HCT116 (cell line): ENCODE measurements around the gene DIDO1. TPM values are rescaled to one million over a fixed set of nuclear protein-coding genes. Genes with fewer than 3 reads are reported as not detected.

Experiments
- ATAC-seq: fragments of 200-7000 bp; cut with Tn5 transposase; 2 replicates; pipeline ENCODE4 v1.9.1; 2020; ENCODE audit warnings: mild to moderate bottlenecking, moderate library complexity
- BruUV-seq: library from RNA; stranded (reverse); fragments of 400-500 nt; replicated peaks from 2 replicates; lab custom pipeline; 2021; lab: Mats Ljungman, UMichigan
- CTCF ChIA-PET: fragments of 300-600 bp; sonication (Branson Sonifier 250); formaldehyde crosslinking; loops from one replicate; lab custom pipeline; 2021; ENCODE audit warnings: antibody characterized with exemption; lab: Charles Lee
- POLR2A ChIA-PET: fragments of 300-600, 350-600 bp; sonication (Branson Sonifier 250); formaldehyde crosslinking; loops from one replicate; lab custom pipeline; 2021; ENCODE audit warnings: antibody characterized with exemption; lab: Charles Lee
- RAD21 ChIA-PET, 2 experiments: fragments of 300-600 bp; sonication (Branson Sonifier 250); formaldehyde crosslinking; loops; one replicate each; lab custom pipeline; 2023; ENCODE audit warnings: low total read pairs in 2 of 2; ENCODE audit not compliant: uncharacterized antibody in 2 of 2, unreplicated experiment in 2 of 2, low non-redundant PET in 1 of 2; lab: Charles Lee
- DNase-seq: peaks from one replicate; pipeline ENCODE4 v3.0.0-alpha.2; 2010; ENCODE audit warnings: low read depth, low spot score
- H2AFZ ChIP-seq: fragments of 200-600 bp; shearing (Covaris generic), sonication (generic); 2 replicates; pipeline ENCODE4 v1.6.1; 2017; ENCODE audit warnings: low read depth, mixed run types, mixed read lengths, antibody characterized with exemption, low read length; ENCODE audit not compliant: poor library complexity, severe bottlenecking
- H3K27ac ChIP-seq: 2 replicates; pipeline ENCODE4 v1.5.1; 2012; ENCODE audit warnings: low read depth, low read length
- H3K27me3 ChIP-seq: fragments of 200-600 bp; sonication (generic); 2 replicates; pipeline ENCODE4 v1.6.1; 2016; ENCODE audit warnings: mixed run types, low read length, mixed read lengths; ENCODE audit not compliant: insufficient read depth
- H3K36me3 ChIP-seq, 2 experiments: fragments of 200-500 bp in 1 of 2; fragments of 200-600 bp in 1 of 2; sonication (Bioruptor generic) in 1 of 2; sonication (generic) in 1 of 2; 2 replicates each; pipeline versions ENCODE4 v1.5.1 to v1.6.1; 2014 to 2016; ENCODE audit warnings: low read length in 2 of 2, inconsistent platforms in 1 of 2, mixed read lengths in 1 of 2, mixed run types in 1 of 2; ENCODE audit not compliant: insufficient read depth in 2 of 2, control insufficient read depth in 1 of 2
- H3K4me1 ChIP-seq, 2 experiments: fragments of 200-600 bp in 1 of 2; sonication (generic) in 1 of 2; 2 replicates each; pipeline versions ENCODE4 v1.5.1 to v1.6.1; 2012 to 2017; ENCODE audit warnings: low read length in 2 of 2, inconsistent platforms in 1 of 2, mild to moderate bottlenecking in 1 of 2, mixed read lengths in 1 of 2, mixed run types in 1 of 2, moderate library complexity in 1 of 2; ENCODE audit not compliant: insufficient read depth in 2 of 2, control insufficient read depth in 1 of 2
- H3K4me2 ChIP-seq: fragments of 200-600 bp; sonication (generic); 2 replicates; pipeline ENCODE4 v1.6.1; 2017; ENCODE audit warnings: mixed run types, low read length, mixed read lengths
- H3K4me3 ChIP-seq, 2 experiments: fragments of 200-600 bp in 1 of 2; sonication (generic) in 1 of 2; replicated peaks in 1 of 2; 2 replicates each; pipeline ENCODE4 v1.5.1; 2011 to 2016; ENCODE audit warnings: low read length in 2 of 2, control low read depth in 1 of 2, low read depth in 1 of 2, mild to moderate bottlenecking in 1 of 2, mixed read lengths in 1 of 2, mixed run types in 1 of 2
- H3K79me2 ChIP-seq: fragments of 200-600 bp; sonication (generic); 2 replicates; pipeline ENCODE4 v1.6.1; 2017; ENCODE audit warnings: mild to moderate bottlenecking, mixed run types, low read length, moderate library complexity, mixed read lengths; ENCODE audit not compliant: insufficient read depth
- H3K9ac ChIP-seq: fragments of 200-600 bp; sonication (generic); 2 replicates; pipeline ENCODE4 v1.6.1; 2016; ENCODE audit warnings: low read length, mixed read lengths
- H3K9me2 ChIP-seq: fragments of 200-600 bp; sonication (generic), shearing (Covaris generic); 2 replicates; pipeline ENCODE4 v1.6.1; 2017; ENCODE audit warnings: mixed run types, mild to moderate bottlenecking, moderate library complexity; ENCODE audit not compliant: insufficient read depth
- H3K9me3 ChIP-seq, 2 experiments: fragments of 200-500 bp in 1 of 2; fragments of 200-600 bp in 1 of 2; sonication (Bioruptor generic) in 1 of 2; sonication (generic) in 1 of 2; 2 replicates each; pipeline ENCODE4 v1.6.1; 2014 to 2017; ENCODE audit warnings: low read length in 2 of 2, mixed read lengths in 2 of 2, inconsistent platforms in 1 of 2, low read depth in 1 of 2, mild to moderate bottlenecking in 1 of 2, mixed run types in 1 of 2, moderate library complexity in 1 of 2; ENCODE audit not compliant: control insufficient read depth in 1 of 2, insufficient read depth in 1 of 2
- H4K20me1 ChIP-seq: fragments of 200-600 bp; sonication (generic), shearing (Covaris generic); 2 replicates; pipeline ENCODE4 v1.6.1; 2017; ENCODE audit warnings: mixed run types, mild to moderate bottlenecking, moderate library complexity; ENCODE audit not compliant: insufficient read depth
- ATF3 ChIP-seq: IDR thresholded peaks from 2 replicates; pipeline ENCODE4 v1.6.1; 2012
- CBX3 ChIP-seq: IDR thresholded peaks from 2 replicates; pipeline ENCODE4 v1.6.1; 2012; ENCODE audit warnings: low read depth
- CEBPB ChIP-seq: IDR thresholded peaks from 2 replicates; pipeline ENCODE4 v1.6.1; 2012; ENCODE audit warnings: low read depth
- CTCF ChIP-seq, 3 experiments: fragments of 200-600 bp in 1 of 3; sonication (generic) in 1 of 3; IDR thresholded peaks in 2 of 3; conservative IDR thresholded peaks in 1 of 3; 2 replicates each; pipeline ENCODE4 v1.5.1; 2012 to 2017; ENCODE audit warnings: low read depth in 2 of 3, low read length in 2 of 3, antibody characterized with exemption in 1 of 3, borderline replicate concordance in 1 of 3, control low read depth in 1 of 3, mild to moderate bottlenecking in 1 of 3, mixed read lengths in 1 of 3, mixed run types in 1 of 3, moderate library complexity in 1 of 3; ENCODE audit not compliant: insufficient read depth in 1 of 3
- EZH2 ChIP-seq: fragments of 200-600 bp; sonication (generic); IDR thresholded peaks from 2 replicates; pipeline ENCODE4 v1.6.1; 2017; ENCODE audit warnings: antibody characterized with exemption, mixed run types
- POLR2A ChIP-seq: IDR thresholded peaks from 2 replicates; pipeline ENCODE4 v1.7.0; 2011; ENCODE audit warnings: borderline replicate concordance; ENCODE audit not compliant: insufficient read depth, insufficient read length; ENCODE audit errors: extremely low read depth
- POLR2AphosphoS5 ChIP-seq: IDR thresholded peaks from 2 replicates; pipeline ENCODE4 v1.6.1; 2011; ENCODE audit warnings: mild to moderate bottlenecking, low read depth, low read length, moderate library complexity
- RAD21 ChIP-seq: IDR thresholded peaks from 2 replicates; pipeline ENCODE4 v1.6.1; 2012; ENCODE audit warnings: low read depth, mild to moderate bottlenecking
- TCF7L2 ChIP-seq: IDR thresholded peaks from 2 replicates; pipeline ENCODE4 v1.7.0; 2011; ENCODE audit warnings: borderline replicate concordance, inconsistent platforms; ENCODE audit not compliant: insufficient read depth, insufficient read length; ENCODE audit errors: extremely low read depth
- YY1 ChIP-seq: IDR thresholded peaks from 2 replicates; pipeline ENCODE4 v1.6.1; 2011; ENCODE audit warnings: low read length, low read depth, moderate library complexity, mild to moderate bottlenecking; ENCODE audit not compliant: insufficient replicate concordance; ENCODE audit errors: extremely low read depth
- ZFX ChIP-seq: fragments of 450-650 bp; IDR thresholded peaks from 2 replicates; pipeline ENCODE4 v1.6.1; 2017
- intact Hi-C: fragments of 100-400 bp; cut with micrococcal nuclease; formaldehyde crosslinking; loops from 2 replicates; pipeline ENCODE4 v1.10.0; 2022
- total RNA-seq: library from RNA; stranded (reverse); gene quantifications from one replicate; pipeline ENCODE4 v1.2.1, GENCODE V29; 2021; ENCODE audit not compliant: unreplicated experiment

Gene DIDO1
- total RNA-seq, 1 experiment from 2014 or later, result 41.4 TPM

- TF ChIP-seq RAD21, result no peak
- TF ChIP-seq ZFX, result no peak
- no peak for TF ChIP-seq CBX3
- TF ChIP-seq CTCF (IDR thresholded peaks at IDR 0.05 in 2 of 3, conservative IDR thresholded peaks at IDR 0.05 in 1 of 3; ENCODE audit: borderline replicate concordance in 1 of 3, insufficient read depth in 1 of 3, low read depth in 2 of 3, low read length in 2 of 3), result no peak
- DNase-seq, result no peak
- CTCF ChIA-PET, result no interaction called here
- Histone ChIP-seq H3K4me2 (no peak overlapping the region), H3K9ac (no peak overlapping the region), H3K4me3 (no peak overlapping the region), H4K20me1 (no peaks in the 10 kb centered on the region), H3K36me3 (peaks cover 49 to 52% of the 10 kb centered on the region in 2 experiments), H3K4me1 (peaks cover 5 to 6% of the 10 kb centered on the region in 2 experiments; a peak in 3 of 4 replicates), H2AFZ (no peak overlapping the region), H3K9me3 (peaks cover 0 to 5% of the 10 kb centered on the region in 2 experiments; a peak in 1 of 4 replicates), H3K9me2 (no peaks in the 10 kb centered on the region), H3K79me2 (peaks cover 44% of the 10 kb centered on the region), H3K27ac (no peak overlapping the region), H3K27me3 (no peaks in the 10 kb centered on the region)
- RAD21 ChIA-PET, result no interaction called here
- intact Hi-C loops, result no loop called here
- ATAC-seq, result no peak
- BruUV-seq, result no TSS peak
- POLR2A ChIA-PET, result no interaction called here
Measured at GRCh38 chr20:62944184-62944583, 17.9 kb upstream of the DIDO1 start.

- ATAC-seq (no peak), DNase-seq (no peak)
- Histone ChIP-seq H4K20me1 (no peaks in the 10 kb centered on the region), H3K9me2 (no peaks in the 10 kb centered on the region)
- TF ChIP-seq POLR2A, result no peak
- no peak for TF ChIP-seq ZFX
- no peak for TF ChIP-seq POLR2AphosphoS5
- TF ChIP-seq ATF3, result no peak
- TF ChIP-seq EZH2, result no peak
- TF ChIP-seq YY1, result no peak
- TF ChIP-seq TCF7L2, result no peak
- no peak for TF ChIP-seq CEBPB
- TF ChIP-seq, all 23 proteins: peak for 0
- intact Hi-C loops, result no loop called here
- Histone ChIP-seq H3K4me1 (peaks cover 5 to 12% of the 10 kb centered on the region in 2 experiments; a peak in 3 of 4 replicates), H3K4me3 (no peak overlapping the region), H3K4me2 (no peak overlapping the region), H2AFZ (no peak overlapping the region), H3K36me3 (peaks cover 44 to 49% of the 10 kb centered on the region in 2 experiments), H3K79me2 (peaks cover 52% of the 10 kb centered on the region), H3K27me3 (no peaks in the 10 kb centered on the region), H3K9ac (no peak overlapping the region), H3K27ac (no peak overlapping the region), H3K9me3 (no peaks in the 10 kb centered on the region)
- ChIA-PET POLR2A (no interaction called here), RAD21 (no interaction called here), CTCF (no interaction called here)
- no TSS peak for BruUV-seq
Measured at GRCh38 chr20:62943396-62943795, 17.1 kb upstream of the DIDO1 start.
